HUDEP-2 (cell line): ENCODE results near the gene ESRRG.
"Not testable (repeated sequence)": the region's sequence is repeated elsewhere in the genome, so short reads cannot be mapped to it uniquely, and the experiment has no call there.

ENCODE experiments used
- DNase-seq, 76 experiments: peaks; one replicate each; lab custom pipeline; 2025; ENCODE audit not compliant: unreplicated experiment in 76 of 76; lab: John Stamatoyannopoulos, UW

Gene ESRRG

DNA sequence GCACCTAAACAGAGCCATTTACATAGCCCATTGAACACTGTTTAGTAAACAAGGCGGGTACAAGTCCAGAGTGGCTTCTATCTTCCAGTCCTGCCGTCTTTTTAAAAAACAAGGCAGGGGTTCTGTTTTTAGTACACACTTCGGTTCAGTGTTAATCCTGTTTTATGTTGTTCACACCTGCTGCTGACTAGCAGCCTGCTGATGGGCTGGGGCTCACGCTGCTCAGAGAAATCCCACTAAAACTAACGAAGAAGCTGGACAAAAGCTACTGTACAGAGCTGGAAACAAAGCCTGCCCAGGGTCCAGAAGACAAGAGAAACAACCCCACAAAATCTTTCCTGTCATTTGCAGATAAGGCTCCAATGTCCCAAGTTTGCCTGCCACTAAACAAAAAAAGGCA, 13.2 kb downstream of the ESRRG start:
- peak in 5 of 76 experiments; percentile 8 to 20 (median 18) for DNase-seq

DNA sequence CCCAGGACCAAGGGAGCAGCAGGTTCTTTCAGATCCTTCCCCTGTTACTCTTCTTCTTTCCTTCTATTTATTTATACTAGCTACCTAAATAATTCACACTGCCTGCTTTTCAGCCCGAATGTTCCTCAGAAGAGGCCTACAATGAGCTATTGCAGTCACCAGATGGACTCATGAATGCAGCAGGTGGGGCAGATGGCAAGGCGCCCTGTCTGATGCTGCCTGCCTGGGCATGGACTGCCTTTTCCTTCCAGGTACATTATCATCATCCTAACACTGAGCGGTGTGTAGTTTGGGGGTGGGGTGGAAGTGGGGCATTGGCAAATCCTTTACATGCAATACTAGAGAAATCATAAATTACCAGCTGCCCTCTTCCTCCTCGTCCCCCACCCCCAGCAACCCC, 17.6 kb downstream of the ESRRG start:
- peak in 2 of 76 experiments; percentile 7 to 18 for DNase-seq

DNA sequence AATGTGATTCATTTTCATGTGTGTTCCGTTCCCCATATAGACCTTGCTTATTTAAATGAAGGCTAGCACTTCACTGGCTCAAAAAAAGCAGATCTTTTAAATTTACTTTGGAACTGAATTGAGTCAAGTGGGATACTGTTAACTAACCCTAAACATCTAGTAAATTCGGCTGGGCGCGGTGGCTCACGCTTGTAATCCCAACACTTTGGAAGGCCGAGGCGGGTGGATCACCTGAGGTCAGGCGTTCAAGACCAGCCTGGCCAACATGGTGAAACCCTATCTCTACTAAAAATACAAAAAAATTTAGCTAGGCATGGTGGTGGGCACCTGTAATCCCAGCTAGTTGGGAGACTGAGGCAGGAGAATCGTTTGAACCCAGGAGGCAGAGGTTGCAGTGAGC, 19.2 kb downstream of the ESRRG start:
- not testable (repeated sequence) for DNase-seq

DNA sequence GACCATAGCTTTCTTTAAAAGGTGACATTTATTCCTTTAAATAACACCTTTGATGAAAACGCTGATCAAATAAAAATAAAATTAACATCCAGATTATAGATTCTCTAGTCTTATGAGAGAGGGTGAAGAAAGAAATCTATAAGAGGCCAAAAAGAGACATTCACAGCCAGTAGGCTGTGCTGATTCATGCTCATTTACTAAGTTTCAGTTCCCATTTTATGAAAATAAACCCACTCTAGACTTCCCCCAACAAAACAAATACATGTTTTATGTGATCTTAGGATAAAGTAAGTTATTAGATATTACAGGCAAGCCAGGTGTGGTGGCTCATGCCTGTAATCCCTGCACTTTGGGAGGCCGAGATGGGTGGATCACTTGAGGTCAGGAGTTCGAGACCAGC, 21.1 kb downstream of the ESRRG start:
- no peak for DNase-seq

DNA sequence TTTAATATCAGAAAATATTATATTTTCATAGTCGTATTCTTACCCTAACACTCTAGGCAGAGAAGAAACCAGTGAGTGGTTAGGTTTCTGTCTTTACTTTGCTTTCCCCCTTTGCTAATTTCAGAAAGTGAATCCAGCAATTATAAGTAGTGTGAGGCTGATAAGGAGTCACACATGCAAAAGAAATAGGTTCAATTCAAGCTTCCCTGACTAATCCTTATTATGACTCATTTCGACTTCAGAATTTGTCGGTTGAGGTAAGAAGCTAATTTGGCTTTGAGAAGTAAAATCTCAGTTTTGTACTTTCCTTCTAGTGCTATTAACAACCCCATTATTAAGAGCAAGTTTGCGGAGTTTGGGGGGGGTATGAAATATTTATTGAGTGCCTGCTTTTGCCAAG, 22.4 kb downstream of the ESRRG start:
- no peak for DNase-seq

DNA sequence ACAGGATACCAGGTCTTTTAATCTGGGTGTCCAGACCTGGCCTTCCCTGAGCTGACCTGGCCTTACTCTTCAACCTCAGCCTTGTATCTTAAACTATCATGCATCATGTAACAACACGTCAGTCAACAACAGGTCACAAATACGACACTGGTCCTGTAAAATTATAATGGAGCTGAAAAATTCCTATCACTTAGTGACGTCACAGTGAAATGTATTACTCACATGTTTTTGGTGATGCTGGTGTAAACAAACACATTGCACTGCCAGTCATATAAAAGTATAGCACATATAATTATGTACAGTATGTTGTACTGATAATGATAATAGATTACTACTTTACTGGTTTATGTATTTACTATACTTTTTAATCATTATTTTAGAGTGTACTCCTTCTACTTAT, 31.5 kb downstream of the ESRRG start:
- DNase-seq: no peak

DNA sequence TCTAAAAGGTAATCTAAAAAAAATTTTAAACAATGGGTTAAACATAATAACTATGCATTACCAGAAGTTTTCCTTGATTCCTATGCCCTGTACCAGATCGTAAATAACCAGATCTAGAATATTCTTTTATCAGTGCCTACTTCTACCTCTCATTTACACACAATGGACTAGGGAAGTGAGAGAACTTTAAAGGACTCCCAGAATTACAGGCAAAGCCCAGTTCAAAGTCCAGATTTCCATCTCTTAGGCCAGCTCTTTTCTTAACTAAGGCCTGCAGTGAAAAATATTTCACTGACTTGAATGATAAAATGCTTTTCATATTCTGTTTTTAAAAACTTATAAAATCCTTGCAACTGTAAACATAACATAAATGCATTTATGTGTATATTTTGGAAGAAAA, 32.6 kb downstream of the ESRRG start:
- no peak for DNase-seq

DNA sequence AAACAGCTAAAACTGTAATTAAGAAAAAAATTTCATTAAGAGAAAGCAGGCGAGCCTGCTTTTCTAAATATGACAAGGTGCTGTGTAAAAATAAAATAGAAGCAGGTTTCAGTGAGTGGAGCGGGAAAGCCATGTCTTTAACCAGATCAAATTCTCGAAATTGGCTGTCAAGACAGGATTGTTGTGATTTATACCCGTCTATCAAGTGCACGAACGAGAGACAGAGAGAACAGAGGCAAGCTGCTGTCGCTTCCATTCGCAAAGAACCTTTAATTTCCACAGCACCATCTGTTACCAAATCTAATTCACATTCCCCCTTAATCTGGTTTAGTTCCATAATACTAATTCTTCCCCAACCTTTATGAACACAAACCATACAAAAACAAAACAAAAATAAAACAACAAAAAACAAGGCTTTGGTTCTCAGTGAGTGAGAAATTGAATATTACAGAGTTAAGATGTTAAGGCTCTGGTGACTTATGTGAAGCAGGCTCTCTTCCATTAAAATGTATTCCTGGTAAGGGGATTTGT, 35.0 kb downstream of the ESRRG start:
- DNase-seq: no peak

DNA sequence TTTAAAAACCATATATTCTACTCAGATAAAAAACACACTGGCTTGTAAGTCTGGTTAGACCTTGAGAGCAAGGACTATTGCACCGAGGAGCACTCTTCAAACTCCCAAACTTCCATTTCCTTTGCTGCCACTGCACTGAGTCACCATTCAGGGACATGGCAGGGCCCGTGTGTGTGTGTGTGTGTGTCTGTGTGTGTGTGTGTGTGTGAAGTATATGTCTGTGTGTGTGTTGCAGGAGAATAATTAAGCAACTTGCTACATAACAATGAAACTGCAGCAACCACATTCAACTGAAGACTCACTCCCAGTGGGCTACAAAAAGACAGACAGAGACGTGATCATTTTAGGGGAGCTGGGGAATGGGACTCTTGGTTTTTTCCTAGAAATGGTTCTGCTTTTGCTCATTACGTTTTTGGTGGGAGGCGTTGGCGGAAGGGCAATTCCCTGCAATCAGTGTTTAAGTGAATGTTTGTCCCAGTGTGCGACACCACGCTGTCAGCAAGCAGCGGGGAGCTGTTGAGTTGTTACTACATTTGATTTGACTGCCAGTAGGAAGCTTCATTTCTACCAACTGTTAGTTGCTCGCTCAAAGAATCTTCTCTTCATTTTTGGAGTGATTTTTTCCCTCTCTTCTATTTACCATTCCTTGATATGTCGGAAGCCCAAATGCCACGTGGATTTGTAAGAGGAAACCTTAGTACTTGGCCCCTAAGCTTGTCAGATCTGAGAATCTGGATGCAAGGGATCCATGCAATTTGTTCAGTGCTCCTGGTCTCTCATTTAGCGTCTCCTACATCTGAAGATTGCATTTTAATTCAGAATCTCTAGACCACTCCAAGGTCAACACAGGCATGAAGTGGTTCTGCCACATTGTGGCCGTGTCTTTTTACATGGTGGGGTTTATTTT, 36.1 kb downstream of the ESRRG start:
- DNase-seq: no peak

DNA sequence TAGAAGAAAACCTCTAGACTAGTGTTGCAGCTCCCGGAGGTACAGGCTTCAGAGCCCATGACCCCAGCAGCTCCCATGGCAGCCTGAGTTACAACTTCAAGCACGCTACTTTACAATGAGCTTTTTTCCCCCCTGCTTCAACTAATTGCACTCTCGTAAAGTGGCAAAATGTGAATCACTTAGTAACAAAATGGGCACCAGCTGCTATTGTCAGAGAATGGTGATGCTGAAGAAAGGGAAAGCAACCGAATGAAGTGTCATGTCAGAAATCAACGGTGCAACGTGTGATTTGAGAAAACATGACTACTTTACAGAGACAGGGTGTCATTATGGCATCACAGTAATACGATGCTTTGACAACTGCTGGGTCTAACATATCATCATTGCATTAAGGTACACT, 40.5 kb downstream of the ESRRG start:
- no peak for DNase-seq

DNA sequence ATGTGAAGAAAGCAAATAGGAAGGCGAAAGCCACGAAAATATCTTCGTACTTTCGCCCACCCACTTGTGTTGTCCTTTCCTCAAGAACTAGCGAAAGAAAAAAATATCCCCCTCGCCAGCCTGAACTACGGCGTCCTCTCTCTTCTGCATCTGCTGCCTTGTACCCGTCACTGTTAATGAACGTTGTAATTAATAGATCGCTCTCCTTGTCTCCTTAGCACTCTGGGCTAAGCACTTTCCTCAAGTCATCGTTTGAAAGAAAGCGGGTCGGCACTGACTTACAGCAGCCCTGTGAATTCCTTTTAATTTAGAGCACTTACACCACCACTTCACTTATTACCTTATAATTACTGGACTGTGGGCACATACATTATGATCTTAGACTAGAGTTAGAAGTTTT, 44.1 kb downstream of the ESRRG start:
- no peak for DNase-seq

DNA sequence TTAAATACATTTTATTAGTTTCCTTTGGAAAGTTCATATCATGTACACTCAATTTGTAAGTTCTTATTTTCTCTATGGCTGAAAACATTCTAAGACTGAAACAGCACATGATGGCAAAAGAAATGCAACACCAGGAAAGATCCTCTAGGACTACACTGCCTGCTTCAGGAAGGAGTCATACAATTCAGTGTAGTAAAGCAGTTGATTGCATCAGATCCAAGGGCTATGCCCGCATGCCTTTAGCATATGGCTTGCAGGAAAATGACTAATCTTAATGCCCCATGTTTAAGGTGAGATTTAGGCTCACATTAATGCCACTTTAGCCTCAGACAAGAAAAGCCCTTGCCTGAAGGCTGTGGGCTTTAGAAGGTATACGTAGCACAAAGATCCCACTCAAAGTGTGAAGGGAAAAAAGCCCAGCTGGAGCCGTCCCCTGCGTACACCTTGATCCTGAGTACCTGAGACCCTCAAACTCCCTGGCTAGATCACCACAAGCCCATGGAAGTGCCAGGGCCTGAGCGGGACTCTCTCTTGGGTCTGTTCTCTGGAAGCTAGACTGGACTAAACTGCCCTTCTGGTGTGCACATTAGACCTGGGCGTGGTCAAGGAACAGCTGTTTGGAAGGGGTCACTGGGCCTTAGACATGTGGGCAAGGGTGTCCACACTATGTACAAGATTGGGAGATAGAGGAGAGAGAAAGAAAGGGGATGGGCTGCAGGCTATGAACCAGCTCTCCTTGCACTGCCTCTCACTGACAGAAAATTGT, 52.9 kb downstream of the ESRRG start:
- DNase-seq: no peak

DNA sequence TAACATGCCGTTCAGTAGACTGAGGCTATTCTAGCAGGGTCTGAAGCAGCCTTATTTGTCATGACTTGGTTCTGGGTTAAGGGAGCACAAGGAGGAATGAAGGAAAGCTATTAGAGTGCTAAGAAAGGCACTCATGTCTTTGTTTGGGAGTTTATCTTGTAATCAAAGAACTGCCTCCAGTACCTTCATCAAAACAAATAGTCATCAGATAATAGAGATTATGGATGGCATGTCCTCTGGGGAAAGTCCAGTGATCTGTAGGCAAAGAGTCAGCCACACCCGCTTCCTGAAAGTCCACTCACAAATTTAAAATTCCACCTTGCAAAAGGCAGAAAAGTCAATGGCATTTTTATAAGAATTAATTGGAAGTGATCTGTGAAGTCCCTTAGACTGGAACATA, 56.8 kb downstream of the ESRRG start:
- DNase-seq: no peak

DNA sequence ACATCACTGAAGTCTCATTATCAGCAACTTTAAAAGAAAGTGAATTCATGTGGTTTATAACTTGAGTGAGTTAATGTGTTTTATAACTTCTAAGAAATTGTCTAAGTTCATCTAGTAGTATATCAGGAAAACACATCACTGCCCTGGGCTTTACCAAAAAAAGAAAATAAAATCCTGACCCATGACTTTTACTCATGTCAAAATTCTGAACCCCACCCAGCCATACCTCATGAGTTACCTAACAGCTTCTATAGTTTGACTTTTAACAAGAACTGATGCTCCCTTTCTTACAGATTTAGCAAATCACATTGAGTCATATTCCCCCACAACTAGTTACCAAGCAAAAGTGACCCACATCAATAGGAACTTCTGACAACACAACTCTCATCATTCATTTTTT, 57.4 kb downstream of the ESRRG start:
- DNase-seq: no peak

DNA sequence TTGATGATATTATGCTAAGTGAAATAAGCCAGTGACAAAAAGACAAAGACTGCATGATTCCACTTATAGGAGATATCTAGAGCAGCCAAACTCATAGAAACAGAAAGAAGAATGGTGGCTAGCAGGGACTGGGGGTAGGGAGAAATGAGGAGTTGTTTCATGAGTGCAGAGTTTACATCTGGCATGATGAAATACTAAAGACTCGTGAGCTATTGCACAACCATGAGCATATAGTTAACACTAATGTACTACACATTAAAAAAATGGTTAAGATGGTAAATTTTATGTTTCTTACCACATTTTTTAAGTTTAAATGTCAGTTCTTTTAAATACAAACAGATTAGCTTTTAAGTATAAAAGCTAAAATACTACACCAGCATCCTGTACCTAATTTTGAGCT, 57.8 kb downstream of the ESRRG start:
- DNase-seq: no peak

DNA sequence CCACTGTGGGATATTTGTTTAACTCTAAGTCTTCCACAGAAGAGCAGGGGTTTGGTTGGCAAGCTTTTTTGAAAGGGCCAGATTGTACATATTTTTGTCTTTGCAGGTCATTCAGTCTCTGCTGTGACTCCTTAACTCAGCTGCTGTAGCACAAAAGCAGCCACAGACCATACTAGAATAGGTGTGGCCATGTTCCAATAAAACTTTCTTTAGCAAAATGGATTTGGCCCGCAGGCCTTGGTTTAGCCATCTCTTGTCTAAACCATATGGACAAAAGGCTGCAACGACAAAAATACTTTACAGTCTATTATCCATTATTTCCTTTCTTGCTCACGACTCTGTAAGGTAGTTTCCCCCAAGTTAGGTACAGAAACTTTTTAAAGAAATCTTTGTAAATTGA, 60.5 kb downstream of the ESRRG start:
- no peak for DNase-seq

DNA sequence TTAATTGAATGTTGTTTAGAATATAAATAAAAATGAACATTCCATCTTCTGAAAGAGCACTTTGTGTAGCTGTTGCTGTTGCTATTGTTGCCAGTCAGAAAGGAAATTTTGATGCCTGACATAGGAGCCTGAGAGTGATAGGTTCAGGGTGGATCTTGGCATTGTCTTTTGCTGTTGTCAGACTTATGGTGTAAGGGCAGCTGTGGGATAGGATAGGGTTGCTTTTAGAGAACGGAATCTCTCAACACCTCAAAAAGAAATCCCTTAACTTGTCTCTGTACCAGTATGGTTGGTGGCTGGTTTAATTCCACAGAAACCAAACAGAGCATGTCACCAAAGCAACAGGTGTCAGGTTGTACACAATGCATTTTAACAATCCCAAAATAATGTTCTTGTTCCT, 62.7 kb downstream of the ESRRG start:
- DNase-seq: no peak

DNA sequence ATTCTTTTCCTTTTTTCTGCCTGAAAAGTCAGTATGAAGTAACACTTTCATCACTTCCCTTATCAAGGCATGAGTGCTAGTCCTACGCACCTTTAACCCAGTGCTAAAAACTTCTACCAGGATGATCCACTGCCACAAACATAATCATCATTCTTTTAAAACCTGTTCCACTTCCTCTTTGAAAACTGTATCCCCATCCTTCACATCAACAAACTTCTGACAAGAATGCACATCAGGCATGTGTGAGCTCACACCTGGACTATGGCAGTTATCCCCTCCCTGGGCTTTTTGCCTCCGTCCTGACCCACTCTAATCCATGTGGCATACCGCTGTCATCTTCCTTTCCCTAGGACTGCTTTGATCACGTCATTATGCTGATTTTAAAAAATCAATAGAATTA, 70.2 kb downstream of the ESRRG start:
- DNase-seq: no peak

DNA sequence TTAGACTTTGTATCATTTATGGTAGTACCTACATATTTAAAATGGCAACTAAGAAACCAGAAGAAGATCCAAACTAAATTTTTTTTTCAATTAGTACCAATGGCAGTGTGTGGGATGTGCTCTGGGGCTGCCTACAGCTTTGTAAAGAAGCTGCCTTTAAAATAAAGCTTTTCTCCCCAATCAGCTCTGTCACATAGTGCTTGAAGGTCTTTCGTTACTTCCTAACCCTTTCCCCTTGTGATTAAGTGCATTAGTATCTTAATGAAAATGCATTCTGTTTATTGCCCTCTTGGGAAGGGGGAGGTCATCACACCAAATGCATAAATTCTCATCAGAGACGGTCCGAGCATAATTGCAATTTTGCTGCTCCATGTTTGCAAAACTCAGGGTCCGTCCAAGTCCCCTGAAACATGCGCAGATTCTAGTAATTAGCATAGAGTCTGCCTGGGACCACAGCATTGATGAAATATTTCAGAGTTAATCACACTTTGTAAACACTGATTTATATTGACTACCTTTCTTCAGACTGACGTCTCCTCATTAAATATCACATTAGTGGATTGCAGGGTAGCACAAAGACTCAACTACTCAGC, 71.3 kb downstream of the ESRRG start:
- no peak for DNase-seq

DNA sequence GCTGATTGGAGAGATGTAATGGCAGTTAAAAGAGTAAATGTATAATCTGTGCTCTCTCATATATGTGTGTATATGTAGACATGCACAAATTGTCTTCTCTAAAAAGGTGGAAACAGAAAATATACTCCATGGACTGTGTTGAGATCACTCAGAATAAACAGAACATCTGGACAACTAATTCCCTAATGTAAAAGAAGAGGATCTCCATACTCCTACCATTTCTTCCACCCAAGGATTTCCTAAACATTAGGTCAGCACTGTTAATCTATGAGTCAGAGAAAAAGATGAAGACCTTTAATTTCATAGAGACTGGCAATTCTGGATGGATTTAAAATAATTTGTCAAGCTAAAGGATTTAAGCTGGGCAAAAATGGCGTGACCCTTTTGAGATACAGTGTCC, 80.1 kb downstream of the ESRRG start:
- no peak for DNase-seq

DNA sequence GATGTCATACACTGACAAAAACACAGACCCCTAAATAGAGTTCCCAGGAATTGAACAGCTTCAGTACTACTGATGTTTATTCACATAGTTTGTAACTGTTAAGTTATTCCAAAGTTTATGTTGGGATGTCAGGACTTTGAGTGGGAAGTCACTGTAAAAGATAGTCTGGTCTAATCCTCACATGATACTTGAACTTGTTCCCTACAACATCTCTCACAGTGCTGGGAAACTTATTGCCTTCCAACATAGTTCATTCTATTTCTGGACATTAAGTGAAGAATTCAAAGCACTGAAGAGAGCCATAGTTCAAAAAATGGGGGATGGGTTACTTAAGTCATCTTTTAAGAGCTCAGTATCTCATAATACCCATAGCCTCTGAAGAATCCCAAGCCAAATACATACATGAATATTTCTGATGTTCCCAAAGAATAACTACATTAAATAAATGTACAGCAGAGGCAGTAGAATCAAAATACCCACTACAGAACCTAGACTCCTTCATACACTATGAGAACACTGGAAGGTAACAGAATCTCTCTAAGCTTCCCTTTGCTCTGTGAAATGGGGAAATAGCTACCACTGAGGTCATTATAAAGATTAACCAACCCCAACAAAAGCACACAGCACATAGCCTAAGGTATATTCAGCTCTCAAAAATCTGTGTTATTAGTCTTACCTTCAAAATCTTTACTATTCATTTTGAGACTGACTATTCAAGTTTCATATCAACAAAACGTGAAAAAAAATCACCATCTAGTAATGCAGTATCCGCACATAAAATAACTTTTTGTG, 81.4 kb downstream of the ESRRG start:
- no peak for DNase-seq
